Measurements from ENCODE around the gene EFHD2.

DNA sequence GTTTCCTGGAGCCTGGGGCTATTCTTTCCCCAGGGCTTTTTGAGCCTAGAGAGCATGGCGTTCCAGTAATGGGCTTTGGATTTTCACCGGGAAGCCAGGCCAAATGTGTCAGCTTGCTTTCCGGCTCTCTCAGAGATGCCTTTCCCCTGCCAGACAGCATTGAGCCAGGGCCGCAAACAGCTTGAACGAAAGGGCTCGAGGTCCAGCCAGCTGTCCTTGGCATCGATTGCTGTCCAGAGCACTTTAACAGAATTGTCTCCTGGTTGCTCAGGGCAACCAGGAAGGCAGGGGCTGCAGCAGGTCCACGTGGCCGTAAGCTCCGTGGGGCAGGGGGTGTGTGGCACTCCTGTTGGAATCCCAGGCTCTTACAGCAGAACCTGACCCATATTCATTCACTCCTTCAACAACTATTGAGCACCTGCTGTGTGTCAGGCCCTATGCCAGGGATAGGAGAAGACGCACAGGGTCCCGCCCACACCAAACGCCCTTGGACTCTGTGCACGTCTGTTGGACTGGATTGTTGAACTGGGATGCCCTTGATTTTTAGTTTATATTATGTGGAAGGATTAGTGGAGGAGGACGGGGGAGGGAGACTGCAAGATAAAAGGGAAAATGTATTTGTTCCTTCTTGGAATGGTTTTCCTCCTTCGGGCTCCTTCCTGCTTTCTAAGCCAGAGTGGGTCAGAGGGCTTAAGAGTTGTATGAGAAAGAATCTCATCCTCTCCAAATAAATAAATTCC, 38.7 kb upstream of the EFHD2 start:
- no peak for TF ChIP-seq EZH2 (IDR thresholded peaks at IDR 0.05; ENCODE audit: low read depth)
- TF ChIP-seq, protein P1, sequence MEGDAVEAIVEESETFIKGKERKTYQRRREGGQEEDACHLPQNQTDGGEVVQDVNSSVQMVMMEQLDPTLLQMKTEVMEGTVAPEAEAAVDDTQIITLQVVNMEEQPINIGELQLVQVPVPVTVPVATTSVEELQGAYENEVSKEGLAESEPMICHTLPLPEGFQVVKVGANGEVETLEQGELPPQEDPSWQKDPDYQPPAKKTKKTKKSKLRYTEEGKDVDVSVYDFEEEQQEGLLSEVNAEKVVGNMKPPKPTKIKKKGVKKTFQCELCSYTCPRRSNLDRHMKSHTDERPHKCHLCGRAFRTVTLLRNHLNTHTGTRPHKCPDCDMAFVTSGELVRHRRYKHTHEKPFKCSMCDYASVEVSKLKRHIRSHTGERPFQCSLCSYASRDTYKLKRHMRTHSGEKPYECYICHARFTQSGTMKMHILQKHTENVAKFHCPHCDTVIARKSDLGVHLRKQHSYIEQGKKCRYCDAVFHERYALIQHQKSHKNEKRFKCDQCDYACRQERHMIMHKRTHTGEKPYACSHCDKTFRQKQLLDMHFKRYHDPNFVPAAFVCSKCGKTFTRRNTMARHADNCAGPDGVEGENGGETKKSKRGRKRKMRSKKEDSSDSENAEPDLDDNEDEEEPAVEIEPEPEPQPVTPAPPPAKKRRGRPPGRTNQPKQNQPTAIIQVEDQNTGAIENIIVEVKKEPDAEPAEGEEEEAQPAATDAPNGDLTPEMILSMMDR (conservative IDR thresholded peaks at IDR 0.05): no peak

Measured in PC-9 (cell line).